GM21717 (cell line): ENCODE data around the gene PIM3.
"Not testable (repeated sequence)": the region's sequence is repeated elsewhere in the genome, so short reads cannot be mapped to it uniquely, and the experiment has no call there.

Experiments used
- ATAC-seq: cut with Tn5 transposase; IDR thresholded peaks from one replicate; pipeline ENCODE4 v1.9.1; 2021; ENCODE audit warnings: mild to moderate bottlenecking, moderate library complexity; ENCODE audit not compliant: unreplicated experiment

Gene PIM3

DNA sequence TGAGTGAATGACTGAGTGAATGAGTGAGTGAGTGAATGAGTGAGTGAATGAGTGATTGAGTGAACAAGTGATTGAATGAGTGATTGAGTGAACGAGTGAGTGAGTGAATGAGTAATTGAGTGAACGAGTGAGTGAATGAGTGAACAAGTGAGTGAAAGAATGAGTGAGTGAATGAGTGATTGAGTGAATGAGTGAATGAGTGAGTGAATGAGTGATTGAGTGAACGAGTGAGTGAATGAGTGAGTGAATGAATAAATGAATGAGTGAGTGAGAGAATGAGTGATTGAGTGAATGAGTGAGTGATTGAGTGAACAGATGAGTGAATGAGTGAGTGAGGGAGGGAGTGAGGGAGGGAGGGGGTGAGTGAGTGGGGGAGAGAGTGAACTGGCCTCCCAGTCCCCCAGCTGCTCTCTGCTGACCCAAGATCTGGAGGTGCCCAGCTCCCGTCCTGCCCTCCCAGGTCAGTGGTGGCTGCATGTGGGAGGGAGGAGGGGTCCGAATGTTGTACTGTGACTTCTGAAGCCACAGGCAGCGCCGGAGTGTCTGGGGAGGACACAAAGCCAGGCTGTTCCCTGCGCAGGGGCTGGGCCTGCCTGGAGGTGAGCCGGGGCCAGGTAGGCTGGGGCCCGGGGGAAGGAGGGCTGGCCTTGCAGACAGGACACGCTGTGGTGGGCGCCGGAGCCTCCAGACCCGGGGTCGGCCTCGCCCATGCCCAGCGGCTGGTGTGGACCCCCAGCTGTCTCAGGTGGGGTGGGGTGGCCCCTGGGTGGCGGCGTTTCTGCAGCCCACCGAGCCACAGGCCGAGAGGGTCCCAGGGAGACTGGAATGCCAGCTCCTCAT, 17.8 kb upstream of the PIM3 start:
- no peak for ATAC-seq

DNA sequence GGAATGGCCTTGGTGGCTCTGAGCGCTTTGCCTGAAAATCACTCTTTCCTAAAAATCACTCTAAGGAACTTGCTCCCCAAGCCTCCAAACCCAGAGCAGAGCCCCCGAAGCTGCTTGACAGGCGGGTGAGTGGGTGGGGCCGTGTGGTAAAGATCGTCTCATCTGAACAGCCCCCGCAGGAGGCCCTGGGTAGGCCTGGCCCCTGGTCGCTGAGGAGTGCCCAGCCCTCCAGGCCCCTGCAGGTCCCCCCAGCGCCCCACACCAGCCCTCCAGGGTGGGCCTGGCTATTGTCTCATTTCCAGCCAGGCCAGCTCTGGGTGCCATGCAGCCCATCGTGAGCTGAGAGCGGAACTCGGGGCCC, 17.2 kb upstream of the PIM3 start:
- no peak for ATAC-seq

DNA sequence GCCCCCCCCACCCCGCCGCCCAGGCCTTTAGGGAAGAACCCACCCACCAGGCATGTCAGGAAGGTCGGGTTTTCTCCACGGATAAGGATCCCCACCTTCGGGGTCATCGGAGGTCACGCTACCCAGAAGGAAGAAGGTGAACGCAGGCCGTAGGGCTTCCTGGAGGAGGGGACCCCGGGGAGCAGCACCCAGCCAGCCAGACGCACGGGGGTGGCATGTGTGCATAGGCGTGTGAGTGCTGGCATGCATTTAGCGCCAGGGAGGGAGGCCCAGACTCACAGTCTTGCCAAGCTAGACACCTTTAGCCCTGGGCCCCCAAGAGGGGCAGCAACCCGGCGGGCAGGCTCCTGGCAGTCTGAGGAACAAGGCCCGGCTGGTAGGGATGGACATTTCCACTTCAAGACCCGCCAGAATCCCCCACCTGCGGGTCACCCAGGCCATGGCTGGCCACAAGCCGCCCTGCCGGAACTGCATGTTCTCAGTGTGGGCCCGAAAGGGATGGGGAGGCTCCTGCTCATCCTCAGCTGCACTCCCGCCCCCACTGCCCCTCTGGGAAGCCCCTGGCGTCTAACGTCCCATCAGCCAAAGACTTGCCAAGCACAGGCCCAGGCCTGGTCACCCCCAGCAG, 16.7 kb upstream of the PIM3 start:
- ATAC-seq: no peak

DNA sequence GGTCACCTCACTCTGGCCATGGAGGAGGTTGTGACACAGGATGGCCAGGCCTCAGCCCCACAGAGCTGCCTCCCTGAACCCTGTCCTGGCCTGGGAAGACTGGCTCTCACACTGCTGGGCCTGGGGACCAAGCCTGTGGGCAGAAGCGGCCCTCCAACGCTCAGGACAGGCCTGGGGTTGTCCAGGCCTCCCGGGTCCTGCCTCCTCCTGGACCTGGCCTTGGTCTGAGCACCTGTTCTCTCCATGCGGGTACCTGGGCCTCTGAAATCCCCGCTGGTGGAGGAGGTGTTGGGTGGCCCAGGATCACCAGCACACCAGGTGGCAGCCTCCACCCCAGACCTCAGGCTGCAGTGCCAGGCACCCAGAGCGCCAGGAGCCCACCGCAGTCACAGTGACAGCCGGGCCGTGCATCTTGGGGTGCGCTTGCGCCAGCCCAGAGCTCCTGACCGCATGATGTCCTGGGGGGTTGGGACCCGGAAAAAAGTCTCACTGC, 16.1 kb upstream of the PIM3 start:
- ATAC-seq: no peak

DNA sequence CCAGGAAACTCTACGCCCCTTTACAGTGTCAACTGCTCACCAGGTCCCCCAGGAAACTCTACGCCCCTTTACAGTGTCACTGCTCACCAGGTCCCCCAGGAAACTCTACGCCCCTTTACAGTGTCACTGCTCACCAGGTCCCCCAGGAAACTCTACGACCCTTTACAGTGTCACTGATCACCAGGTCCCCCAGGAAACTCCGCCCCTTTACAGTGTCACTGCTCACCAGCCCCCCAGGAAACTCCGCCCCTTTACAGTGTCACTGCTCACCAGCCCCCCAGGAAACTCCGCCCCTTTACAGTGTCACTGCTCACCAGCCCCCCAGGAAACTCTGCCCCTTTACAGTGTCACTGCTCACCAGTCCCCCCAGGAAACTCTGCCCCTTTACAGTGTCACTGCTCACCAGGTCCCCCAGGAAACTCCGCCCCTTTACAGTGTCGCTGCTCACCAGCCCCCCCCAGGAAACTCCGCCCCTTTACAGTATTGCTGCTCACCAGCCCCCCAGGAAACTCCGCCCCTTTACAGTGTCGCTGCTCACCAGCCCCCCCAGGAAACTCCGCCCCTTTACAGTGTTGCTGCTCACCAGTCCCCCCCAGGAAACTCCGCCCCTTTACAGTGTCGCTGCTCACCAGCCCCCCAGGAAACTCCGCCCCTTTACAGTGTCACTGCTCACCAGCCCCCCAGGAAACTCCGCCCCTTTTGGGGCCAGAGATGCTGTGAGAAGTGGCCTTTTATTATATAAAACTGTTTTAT, 15.4 kb upstream of the PIM3 start:
- ATAC-seq: not testable (repeated sequence)

DNA sequence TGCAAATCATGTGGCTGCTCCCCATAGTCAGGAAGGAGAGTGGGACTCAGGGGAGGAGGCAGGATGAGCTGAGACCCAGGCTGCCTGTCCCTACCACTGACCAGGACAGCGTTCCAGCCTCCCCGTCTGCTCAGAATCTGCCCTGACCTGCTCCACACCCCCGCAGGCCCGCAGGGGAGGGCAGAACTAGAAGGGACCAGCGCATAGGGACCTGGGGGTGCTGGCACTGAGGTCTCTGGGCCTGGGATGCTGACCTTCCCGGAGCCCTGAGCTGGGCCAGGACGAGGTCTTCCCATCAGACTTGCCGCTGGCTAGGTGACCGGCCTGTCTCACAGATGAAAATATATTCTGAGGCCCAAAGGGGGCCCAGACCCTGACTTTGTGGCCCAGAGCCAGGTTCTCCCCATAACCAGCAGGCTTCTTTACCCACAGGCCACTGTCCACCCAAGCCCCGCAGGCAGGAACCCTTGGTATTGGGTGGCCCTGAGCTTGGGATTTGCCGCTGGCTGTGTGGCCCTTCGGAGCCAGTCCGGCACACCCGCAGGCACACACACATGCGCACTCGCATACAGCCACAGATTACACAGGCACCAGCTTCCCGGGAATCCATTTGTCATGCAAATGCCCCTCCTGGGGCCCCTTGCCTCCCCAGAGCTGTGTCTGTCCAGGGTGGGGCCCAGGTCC, 13.8 kb upstream of the PIM3 start:
- ATAC-seq: no peak

DNA sequence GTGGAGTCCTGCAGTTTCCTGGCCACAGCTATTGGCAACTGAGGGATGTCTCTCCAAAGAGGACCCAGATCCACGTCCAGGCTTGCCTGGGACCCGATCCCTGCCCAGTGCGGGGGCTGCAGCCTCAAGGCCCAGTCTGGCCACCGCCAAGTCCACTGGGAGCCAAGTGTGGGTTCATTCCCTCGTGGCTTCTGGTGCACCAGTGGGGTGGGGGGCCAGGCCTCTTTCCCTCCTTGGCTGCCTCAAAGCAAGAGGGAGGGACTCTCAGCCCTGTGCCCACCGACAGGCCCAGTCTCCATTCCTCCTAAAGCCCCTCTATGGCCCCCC, 13.3 kb upstream of the PIM3 start:
- no peak for ATAC-seq

DNA sequence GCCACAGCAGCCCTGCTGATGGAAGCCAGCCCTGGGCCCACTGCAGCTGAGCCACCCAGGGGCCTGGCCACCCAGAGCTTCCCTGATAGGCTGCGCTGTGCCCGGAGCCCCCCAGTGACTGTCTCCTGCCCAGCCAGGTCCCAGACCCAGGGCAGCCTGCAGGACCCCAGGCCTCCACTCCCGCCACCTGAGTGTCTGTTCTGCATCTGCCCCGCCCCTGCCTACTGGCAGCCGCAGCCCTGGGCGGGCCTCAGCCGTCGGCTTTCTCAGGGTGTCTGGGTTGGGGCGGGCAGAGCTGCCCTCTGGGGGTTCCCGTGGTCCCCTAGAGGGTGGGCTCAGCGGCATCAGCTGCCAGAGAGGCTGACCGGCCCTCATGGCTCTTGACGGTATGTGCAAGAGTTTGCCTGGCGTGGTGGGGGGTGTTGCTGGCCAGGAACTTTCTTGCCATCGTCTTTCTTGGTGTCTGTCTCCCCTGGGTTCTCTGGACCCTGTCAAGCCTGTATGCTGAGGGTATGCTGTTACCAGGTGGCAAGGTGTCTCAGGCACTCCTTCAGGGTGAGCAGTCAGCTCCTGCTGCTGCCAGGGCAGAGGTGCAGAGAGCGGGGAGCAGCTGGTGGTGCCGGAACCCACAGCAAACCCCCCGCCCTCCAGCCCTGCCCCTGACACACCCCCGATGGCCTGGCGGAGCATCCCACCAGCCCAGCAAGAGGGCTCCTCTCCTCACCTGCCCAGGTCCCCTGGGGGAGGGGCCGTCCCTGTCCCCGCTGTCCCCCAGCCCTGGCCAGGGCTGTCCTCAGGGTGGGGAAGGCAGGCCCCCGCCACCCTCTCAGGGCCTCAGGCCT, 12.2 kb upstream of the PIM3 start:
- no peak for ATAC-seq

DNA sequence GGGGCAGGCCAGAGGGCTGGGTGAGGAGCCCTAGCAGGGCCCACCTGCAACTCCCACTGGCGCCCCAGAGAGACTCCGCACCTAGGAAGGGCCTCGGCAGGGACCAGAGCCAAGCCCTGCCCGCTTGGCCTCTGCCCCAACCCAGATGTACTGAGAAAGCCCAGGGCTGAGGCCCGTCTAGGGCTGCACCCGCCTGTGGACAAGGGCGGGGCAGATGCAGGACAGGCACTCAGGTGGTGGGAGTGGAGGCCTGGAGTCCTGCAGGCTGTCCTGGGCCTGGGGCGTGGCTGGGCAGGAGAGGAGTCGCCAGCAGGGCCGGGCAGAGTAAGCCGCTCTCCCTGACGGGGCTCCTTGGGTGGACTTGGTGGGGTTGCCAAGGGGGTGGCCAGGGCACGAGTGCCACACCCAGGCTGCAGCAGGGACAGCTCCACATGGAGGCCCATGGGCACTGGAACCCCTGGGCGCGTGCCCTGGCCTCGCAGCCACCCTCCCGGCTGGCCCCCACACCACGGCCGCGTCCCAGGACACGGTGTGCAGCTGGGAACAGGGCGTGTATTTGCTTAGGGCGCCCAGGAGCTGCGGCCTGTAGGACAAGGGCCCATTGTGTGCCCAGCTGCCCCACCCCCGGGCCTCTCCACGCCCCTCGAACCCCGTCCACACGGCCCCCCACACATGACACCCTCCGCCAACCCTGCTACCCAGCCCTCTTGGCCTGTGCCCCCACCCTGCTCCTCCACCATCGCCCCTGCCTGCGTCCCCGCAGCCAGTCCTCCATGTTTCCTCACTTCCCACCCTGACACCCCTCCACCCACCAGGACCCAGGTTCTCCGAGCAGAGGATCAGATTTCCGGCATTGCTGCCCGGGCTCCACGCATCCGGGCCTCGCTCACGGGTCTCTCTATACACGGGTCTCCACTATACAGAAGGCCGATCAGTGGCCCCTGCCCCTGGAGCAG, 11.3 kb upstream of the PIM3 start:
- ATAC-seq: no peak

DNA sequence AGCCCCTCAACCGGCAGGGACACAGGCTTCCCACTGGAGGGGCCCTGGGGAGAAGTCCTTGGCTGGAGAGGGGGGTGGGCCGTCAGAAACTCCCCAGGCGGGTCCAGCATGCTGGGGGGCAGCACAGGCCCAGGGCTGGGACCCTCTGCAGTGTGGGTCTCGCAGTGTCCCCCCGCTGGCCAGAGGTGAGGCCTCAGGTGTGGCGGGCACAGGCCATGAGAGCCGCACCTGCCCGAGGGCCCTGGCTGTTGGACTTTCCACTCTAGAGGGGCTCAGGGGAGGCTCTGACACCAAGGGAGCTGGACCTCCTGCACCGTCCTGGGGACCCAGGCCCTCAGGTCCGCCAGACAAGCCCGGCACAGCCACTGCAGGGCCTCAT, 10.7 kb upstream of the PIM3 start:
- no peak for ATAC-seq

DNA sequence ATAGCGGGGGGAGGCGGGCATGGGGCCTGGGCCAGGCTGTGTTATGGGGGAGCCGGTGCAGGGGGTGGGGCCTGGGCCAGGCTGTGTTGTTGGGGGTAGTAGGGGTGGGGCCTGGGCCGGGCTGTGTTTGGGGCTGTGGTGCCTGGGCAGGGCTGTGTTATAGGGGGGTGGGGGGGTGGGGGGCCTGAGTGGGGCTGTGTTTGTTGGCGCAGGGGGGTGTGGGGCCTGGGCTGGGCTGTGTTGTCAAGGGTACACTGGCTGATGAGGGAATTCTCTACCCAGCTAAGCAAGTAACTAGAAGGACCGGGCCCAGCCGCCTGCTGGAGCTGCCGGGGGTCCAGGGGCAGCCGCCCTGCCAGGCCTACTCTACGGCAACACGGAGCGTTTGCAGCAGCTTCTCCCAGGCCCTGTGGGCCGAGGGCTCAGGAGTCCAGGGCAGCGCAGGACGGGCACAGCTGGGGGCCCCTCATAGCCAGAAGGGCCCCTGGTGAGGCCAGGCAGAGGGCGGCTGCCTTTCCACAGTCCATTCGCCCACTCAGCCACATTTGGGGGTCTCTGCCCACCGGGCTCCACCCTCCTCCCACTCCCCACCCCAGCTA, 10.1 kb upstream of the PIM3 start:
- ATAC-seq: no peak

DNA sequence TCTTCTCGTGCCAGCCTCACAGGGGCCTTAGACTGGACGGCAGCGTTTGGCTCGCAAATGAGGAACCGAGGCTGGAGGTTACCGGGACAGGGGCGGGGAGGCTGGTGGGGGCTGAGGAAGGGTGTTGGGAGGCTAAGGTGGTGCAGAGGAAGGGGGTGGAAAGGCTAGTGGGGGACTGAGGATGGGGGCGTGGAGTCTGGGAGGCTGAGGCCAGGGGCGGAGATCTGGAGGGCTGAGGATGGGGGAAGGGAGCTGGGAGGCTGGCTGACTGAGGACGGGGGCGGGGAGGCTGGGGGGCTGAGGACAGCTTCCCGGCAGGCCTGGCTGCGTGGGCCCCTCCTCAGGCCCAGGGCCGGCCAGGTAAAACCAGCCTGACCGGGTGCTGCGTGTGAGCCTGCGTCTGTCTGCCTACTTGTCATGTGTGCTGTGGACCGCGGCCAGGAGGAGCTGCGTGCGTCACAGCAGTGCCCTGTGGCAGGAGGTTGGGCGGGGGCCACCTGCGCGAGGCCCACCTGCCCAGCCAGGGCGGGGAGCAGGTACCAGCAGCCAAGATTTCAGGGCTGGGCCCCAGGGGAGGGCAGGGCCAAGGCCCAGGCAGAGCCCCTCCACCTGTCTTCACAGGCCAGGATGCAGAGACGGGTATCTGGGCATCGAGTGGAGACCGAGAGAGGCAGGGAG, 9.4 kb upstream of the PIM3 start:
- no peak for ATAC-seq

DNA sequence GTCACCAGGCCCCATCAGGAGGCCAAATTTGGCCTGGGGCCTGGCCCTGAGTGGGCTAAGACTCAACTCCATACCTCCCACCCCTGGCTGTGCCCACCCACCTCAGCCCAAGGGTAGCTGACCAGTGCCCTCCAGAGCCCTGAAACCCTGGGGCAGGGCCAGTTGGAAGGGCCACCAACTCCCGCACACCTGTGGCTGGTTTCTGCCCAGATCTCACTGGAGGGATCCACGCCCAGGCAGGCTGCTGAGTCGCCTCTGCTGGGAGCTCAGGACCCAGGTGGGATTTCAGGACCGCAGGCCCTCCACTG, 8.9 kb upstream of the PIM3 start:
- ATAC-seq: no peak

DNA sequence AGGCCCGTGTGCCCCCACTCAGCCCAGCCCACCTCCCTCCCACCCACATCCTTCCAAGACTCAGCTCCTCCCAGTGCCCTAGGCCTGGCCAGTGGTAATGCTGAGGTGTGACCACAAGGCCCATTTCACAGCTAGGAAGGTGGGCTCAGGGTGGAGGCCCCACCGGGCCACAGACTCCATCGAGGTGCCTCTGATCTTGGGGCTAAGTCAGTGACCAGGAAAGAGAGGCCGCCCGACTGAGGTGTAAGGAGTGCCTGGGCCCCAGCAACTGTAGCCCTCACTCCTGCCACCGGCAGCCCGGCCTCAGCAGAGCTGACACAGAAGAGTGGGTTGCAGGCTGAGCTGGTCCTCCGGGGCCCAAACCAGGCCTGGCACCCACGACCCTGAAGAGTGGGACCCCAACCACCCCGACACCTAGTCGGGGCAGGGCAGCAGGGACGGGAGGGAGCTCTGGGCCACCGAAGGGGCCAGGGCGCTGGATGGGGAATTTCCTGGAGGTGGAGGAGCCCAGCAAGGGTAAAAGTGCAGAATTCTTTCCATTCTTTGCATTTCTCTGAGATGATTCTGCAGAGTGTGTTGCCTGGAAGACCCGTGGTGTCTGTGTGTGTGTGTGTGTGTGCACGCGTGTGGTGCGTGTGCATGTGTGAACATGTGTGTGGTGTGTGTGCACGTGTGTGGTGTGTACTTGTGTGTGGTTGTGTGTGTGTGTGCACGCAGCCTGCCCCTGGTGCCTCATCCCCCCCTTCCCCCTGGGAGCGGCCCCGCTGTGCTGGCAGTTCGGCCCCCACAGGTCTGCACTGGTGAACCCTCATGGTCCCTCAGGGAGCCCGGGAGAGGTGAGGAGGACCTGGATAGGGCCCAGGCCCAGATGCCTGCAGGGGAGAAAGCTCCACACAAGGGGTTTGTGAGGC, 8.3 kb upstream of the PIM3 start:
- no peak for ATAC-seq

DNA sequence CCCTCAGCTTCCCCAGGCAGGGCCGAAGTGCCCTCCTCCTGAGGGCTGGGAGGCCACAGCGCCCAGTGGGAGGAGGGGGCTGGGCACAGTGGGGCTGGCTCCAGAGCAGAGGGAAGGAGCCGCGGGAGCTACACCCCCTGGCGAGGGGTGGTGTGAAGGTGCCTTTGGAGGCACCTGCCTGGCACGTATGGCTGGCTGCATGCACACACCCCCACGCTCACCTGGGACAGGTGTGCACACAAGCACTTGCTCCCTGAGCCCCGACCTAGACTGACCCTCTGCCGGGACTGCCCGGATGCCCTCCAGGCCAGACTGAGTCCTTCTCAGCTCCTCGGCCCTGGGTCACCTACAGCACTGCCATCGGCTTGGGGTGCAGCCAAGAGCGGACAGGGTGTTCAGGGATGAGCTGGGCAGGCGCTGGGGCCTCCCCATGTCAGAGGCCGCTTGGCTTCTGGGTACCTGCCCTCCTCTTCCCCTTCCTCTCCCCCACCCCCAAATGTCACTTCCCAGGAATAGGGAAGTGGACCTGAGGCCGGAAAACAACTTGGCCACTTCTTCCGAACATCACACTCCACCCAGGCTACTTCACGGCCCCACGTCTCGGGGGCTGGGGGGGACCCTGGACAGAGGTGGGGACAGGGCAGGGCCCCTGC, 7.4 kb upstream of the PIM3 start:
- ATAC-seq: no peak

DNA sequence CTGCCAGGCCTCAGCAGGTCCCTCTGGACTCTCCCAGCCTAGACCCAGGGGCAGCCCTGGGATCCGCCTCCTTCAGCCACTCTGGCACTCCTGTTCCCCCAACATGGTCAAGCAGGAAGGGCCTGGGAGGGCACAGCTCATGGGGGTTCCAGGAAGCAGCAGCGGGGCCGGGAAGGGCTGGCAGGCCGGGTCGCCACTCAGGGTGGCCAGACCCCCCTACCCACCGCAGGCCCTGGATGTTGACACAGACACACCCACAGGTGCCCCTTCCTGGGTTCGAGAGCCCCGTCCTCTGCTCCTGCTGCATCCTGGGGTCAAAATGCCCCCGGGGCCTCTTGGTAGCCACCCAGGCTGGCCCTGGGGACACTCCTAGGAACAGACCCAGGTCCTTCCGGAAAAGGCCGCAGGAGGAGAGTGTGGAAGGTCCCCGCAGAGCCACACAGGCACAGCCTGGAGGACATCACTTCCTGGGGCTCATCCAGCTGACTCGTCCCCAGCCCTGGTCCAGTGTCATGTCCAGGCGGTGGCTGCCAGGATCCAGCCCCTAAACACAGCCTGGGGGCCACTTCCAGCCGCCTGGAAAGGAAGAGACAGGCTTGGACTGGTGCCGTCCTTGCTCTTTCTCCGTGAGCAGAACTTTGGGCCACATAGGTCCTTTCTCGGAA, 6.8 kb upstream of the PIM3 start:
- no peak for ATAC-seq

DNA sequence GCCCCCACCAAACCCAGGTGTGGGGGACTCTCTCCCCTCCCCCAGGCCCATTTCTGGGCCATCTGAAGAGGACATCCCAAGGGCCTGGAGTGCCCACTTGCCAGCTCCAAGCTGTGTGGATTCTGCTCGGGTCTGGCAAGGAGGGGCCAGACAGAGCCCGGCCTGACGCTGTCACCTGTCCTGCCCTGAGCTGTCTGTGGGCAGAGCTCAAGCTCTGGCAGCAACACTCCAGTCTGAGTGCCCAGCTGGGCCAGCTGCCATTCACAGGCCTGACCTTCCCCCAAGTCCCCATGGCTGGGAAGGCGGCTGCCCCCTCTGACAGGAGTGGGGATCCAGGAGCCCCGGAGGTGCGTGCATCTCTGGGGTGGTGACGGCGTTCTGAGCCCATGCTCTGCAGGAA, 6.2 kb upstream of the PIM3 start:
- ATAC-seq: no peak
